Daoy (cell line): ENCODE data around the gene TNNT2. TPM values are rescaled to one million over a fixed set of nuclear protein-coding genes. Genes with fewer than 3 reads are reported as not detected.

Experiments used
- DNase-seq: peaks from one replicate; pipeline ENCODE4 v3.0.0-alpha.2; 2015; ENCODE audit warnings: low read depth
- total RNA-seq: library from RNA; depleted of rRNA; stranded (reverse); fragments of >200 nt; shearing (Covaris generic); gene quantifications from 2 replicates; pipeline ENCODE4 v1.2.3, GENCODE V29; 2014

The TNNT2 gene
- total RNA-seq, 1 experiment from 2014 or later, result not detected

- peak; percentile 68 for DNase-seq
Observed at GRCh38 chr1:201376464-201377374, 761 bp downstream of the TNNT2 start.

- no peak for DNase-seq
Observed at GRCh38 chr1:201376107-201376463, 1.4 kb downstream of the TNNT2 start.

- no peak for DNase-seq
Observed at GRCh38 chr1:201375169-201375568, 2.3 kb downstream of the TNNT2 start.

GRCh38 chr1:201374364-201374763 lies 3.1 kb downstream of the TNNT2 start:
- no peak for DNase-seq

GRCh38 chr1:201371792-201372191 lies 5.7 kb downstream of the TNNT2 start:
- DNase-seq, result no peak

- DNase-seq, result no peak
Observed at GRCh38 chr1:201371276-201371675, 6.2 kb downstream of the TNNT2 start.

- DNase-seq, result no peak
Observed at GRCh38 chr1:201370500-201370899, 7.0 kb downstream of the TNNT2 start.

- DNase-seq, result no peak
Observed at GRCh38 chr1:201369209-201369608, 8.3 kb downstream of the TNNT2 start.

GRCh38 chr1:201366696-201367095 lies 10.8 kb downstream of the TNNT2 start:
- no peak for DNase-seq

- DNase-seq, result no peak
Observed at GRCh38 chr1:201365251-201365650, 12.2 kb downstream of the TNNT2 start.

- DNase-seq, result no peak
Observed at GRCh38 chr1:201364808-201365105, 12.7 kb downstream of the TNNT2 start.

- no peak for DNase-seq
Observed at GRCh38 chr1:201363467-201363866, 14.0 kb downstream of the TNNT2 start.

GRCh38 chr1:201362906-201363305 lies 14.6 kb downstream of the TNNT2 start:
- no peak for DNase-seq

- DNase-seq, result peak; percentile 62
Observed at GRCh38 chr1:201361652-201362504, 15.6 kb downstream of the TNNT2 start.

GRCh38 chr1:201360901-201361651 lies 16.4 kb downstream of the TNNT2 start:
- no peak for DNase-seq

- DNase-seq, result no peak
Observed at GRCh38 chr1:201360486-201360885, 17.0 kb downstream of the TNNT2 start.

GRCh38 chr1:201359873-201360210 lies 17.6 kb downstream of the TNNT2 start:
- no peak for DNase-seq

GRCh38 chr1:201359031-201359872 lies 18.2 kb downstream of the TNNT2 start:
- no peak for DNase-seq

GRCh38 chr1:201358596-201358995 lies 18.9 kb downstream of the TNNT2 start:
- DNase-seq, result no peak

- no peak for DNase-seq
Observed at GRCh38 chr1:201357636-201358348, 19.7 kb downstream of the TNNT2 start.

- DNase-seq, result no peak
Observed at GRCh38 chr1:201357211-201357610, 20.3 kb downstream of the TNNT2 start.
